HUDEP-2 (cell line): ENCODE results near the gene SNX20.

ENCODE experiments used
- DNase-seq, 76 experiments: peaks; one replicate each; lab custom pipeline; 2025; ENCODE audit not compliant: unreplicated experiment in 76 of 76; lab: John Stamatoyannopoulos, UW

The SNX20 gene

GRCh38 chr16:50637716-50638602 lies 43.2 kb downstream of the SNX20 start:
- DNase-seq: no peak

GRCh38 chr16:50636753-50637374 lies 44.2 kb downstream of the SNX20 start:
- DNase-seq: no peak

GRCh38 chr16:50635505-50636392 lies 45.4 kb downstream of the SNX20 start:
- DNase-seq: no peak

- no peak for DNase-seq
Measured at GRCh38 chr16:50634947-50635346, 46.2 kb downstream of the SNX20 start.

GRCh38 chr16:50634090-50634489 lies 47.0 kb downstream of the SNX20 start:
- DNase-seq: no peak

- no peak for DNase-seq
Measured at GRCh38 chr16:50632927-50633800, 47.9 kb downstream of the SNX20 start.

GRCh38 chr16:50631985-50632576 lies 49.0 kb downstream of the SNX20 start:
- DNase-seq: no peak

- no peak for DNase-seq
Measured at GRCh38 chr16:50631249-50631984, 49.7 kb downstream of the SNX20 start.

- DNase-seq: no peak
Measured at GRCh38 chr16:50630394-50631020, 50.6 kb downstream of the SNX20 start.

GRCh38 chr16:50629334-50629733 lies 51.8 kb downstream of the SNX20 start:
- no peak for DNase-seq

GRCh38 chr16:50628156-50628802 lies 52.8 kb downstream of the SNX20 start:
- DNase-seq: no peak

GRCh38 chr16:50627419-50627818 lies 53.7 kb downstream of the SNX20 start:
- DNase-seq: no peak

- DNase-seq: no peak
Measured at GRCh38 chr16:50626868-50627267, 54.2 kb downstream of the SNX20 start.

- DNase-seq: no peak
Measured at GRCh38 chr16:50625374-50625773, 55.7 kb downstream of the SNX20 start.

- no peak for DNase-seq
Measured at GRCh38 chr16:50624449-50624970, 56.6 kb downstream of the SNX20 start.

- no peak for DNase-seq
Measured at GRCh38 chr16:50622643-50623369, 58.3 kb downstream of the SNX20 start.

GRCh38 chr16:50622029-50622428 lies 59.1 kb downstream of the SNX20 start:
- DNase-seq: no peak
